Measurements from ENCODE around the gene RGS18.
"Not testable (repeated sequence)": the region's sequence is repeated elsewhere in the genome, so short reads cannot be mapped to it uniquely, and the experiment has no call there.

Gene RGS18

DNA sequence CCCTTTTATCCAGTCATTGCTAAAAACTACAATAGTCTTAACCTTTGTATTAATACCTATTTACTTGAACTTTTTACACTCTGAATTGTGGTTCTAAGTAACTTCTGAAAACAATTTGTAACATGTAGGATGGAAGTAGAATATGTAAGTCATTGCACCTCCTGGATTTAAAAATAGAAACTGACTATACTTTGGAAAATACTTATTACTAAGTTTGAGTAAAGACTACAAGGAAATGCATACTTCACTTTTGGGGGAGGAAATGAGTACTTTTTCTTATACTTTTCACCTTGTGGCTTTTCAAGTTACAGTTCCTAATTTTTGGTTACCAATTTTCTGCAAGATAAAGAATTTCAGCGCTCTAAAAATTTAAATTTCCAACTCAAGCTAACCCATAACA, 8.7 kb downstream of the RGS18 start:
- DNase-seq (ENCODE audit: low read depth) = no peak

DNA sequence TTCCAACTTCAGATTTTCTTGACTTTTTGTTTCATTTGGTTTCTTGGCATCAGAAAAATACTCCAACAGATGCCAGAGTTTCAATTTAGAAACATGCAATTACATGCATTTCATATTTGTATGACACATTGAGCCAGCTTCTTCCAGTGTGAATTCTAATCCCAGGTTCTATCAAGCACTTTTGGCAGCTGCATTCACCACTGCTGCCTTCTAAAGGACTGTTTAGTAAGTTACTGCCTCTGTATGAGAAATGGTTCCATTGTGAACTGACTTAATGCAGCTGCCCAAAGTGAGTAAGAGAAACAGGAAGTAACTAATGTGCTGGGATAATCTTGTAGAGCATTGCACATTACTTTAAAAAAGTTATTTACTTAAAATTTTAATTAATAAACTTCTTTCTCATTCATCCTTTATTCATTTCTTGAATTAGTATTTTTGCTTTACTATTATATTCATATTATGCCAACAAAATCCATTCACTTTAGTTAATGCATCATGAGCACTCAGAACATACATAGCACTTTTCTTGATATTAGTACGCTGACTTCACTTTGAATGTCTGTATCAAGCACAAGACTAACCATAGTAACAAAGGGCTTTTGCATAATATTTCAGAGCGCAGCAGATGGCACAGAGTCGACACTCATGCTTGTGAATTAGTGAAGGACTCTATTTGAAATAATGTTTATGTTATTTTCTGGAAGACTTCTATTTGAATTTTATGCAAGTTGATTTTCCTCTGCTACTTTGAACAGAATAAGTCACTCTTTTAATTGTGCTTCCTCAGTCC, 9.8 kb downstream of the RGS18 start:
- DNase-seq (ENCODE audit: low read depth) = no peak

DNA sequence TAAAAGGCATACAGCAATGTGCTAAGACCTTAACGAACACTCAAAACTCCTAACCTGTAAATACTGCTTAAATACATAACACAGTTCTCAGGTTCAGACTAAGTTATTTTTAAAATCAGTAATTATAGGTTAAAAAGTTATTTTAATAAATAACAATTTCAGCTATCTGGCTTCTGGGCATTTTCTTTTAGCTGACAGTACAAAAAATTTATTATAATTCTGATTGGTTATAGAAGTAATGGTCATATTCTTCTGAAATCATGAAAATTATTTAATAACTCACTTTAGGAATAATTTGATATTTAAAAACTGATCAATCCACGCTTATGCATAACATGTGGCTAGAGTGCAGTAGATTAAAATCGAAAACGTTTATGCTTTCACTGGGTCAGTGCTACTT, 10.7 kb downstream of the RGS18 start:
- DNase-seq (ENCODE audit: low read depth) = no peak

DNA sequence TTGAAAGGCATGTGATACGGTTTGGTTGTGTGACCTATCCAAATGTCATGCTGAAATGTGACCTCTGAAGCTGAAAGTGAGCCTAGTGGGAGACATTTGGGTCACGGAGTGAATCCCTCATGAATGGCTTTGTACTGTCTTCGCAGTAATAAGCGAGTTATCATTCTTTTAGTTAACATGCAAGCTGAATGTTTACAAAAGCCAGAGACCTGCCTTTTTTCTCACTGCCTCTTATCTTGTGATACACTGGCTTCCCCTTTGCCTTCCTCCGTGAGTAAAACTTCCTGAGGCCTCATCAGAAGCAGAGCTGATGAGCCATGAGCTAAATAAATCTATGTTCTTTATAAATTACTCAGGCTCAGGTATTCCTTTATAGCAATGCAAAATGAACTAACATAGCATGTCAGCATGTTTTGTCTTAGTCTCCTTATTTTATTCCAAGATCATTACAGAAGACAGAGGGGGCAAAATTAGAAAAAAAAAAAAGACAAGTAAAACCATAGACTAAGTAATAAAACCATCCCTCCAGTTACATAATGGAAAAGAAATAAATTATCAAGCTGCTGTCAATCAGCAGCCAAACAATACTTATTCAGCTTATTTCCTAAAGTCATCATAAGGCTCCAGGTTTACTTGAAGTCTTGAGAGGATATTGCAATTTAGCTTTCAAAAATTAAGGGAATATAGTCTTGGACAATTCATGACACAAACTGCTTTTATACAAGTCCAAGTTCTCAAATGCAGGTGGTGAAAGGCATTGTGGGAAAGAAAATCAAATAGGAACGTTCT, 12.1 kb downstream of the RGS18 start:
- DNase-seq (ENCODE audit: low read depth) = no peak

DNA sequence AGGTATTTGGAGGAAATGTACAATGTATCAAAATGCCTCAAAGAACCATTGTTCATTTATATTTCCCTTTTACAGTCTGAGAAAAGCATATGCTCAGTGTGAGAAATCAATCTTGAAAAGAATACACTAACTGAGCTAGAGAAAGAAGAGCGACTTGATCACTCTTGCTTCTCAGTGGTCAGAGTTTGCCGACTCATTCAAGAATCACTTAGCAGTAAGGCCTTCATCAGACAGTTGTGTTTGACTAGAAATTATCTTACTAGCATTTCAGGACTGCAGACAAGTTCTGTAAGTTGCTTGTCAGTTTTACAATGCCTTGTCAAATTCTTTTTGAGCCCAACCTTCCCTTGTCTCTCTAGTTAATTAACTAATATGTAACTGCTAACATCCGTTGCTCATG, 12.9 kb downstream of the RGS18 start:
- no peak for DNase-seq (ENCODE audit: low read depth)

DNA sequence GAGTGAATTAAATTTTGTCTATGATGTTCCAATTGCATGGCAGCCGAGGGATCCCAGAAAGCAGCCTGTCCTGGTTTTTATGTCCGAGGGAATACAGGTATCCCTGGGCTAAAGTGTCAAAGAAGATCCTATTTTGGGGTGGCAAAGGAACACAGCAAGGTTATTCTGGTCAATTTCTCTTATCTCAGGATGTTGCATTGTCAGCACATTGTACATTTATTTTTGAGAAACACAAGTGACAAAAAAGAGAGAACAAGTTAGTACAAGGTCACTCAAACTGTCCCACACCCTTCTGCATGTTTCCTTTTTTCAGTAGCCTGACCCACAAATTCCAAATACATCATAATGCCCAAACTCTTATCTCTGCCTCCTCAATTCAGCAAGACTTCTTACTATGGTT, 17.7 kb downstream of the RGS18 start:
- DNase-seq (ENCODE audit: low read depth) = no peak

DNA sequence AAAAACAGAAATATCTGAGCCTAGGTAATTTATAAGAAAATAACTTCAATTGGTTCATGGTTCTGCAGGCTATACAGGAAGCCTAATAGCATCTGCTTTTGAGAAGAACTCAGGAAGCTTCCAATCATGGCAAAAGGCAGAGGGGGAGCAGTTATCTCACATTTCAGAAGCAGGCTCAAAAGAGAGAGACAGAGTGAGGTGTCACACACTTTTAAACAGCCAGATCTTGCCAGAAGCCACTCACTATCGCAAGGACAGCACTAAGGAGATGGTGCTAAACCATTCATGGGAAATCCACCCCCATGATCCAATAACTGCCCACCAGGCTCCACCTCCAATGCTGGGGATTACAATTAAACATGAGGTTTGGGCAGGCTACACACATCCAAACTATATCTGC, 25.5 kb downstream of the RGS18 start:
- no peak for DNase-seq (ENCODE audit: low read depth)

DNA sequence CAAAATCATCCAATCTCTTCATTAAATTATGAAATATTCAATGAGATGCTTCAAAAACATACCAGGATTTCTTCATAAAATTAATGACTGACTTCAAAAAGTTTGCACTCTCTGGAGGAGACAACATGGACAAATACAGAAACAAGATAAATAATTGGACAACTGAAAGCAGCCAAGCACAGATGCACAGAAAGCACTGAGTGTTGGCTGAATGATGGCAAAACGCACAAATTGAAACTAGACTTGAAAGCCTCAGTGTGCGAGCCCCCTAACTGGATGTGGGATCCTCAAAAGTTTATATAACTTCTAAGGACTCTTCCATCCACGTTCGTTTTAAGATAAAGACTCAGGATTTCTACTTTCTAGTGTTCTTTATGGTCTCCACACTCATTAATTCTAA, 27.9 kb downstream of the RGS18 start:
- DNase-seq (ENCODE audit: low read depth) = no peak

DNA sequence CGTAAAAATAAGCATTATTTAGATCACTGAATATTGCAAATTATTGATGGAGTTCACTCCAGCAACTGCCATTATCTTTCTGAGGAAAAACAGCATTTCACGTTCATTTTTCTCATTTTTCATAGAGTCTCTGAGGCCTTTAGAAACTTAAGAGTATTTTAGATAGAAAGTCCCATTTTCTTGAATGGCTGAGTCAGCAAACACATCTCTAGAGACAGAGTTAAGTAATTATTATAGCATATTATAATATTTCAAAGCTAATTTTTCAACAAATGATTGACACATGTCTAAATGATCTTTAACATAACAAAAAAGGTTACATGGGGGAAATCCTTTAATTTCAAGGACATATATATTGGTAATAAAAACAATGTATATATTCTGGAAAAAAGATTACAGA, 31.8 kb downstream of the RGS18 start:
- no peak for DNase-seq (ENCODE audit: low read depth)

DNA sequence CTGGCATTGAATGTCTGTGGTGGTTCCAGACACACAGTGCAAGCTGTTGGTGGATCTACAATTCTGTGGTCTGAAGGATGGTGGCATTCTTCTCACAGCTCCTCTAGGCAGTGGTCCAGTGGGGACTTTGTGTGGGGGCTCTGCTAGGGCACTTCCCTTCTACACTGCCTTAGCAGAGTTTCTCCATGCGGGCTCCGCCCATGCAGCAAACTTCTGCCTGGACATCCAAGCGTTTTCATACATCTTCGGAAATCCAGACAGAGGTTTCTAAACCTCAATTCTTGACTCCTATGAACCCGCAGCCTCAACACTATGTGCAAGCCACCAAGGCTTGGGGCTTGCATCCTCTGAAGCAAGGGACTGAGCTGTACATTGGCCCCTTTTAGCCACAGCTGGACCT, 43.0 kb downstream of the RGS18 start:
- DNase-seq (ENCODE audit: low read depth) = no peak

DNA sequence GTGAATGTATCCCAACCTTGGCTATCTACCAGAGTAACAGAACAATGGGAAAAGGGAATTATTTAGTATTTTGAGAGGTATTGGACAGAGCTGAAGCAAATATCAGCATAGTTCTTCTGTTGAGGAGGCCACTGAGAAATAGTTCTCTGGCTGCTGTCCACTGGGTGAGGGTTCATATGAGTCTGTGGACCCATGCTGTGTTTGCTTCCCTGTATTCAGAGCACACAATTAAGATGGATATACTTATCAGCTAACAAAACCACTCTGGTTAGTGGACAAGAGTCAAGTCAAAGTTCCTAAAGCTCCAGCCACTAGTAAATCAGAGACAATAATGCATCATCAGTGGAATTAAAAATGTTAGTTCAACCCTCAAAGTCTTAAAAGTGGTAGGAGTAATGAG, 66.1 kb downstream of the RGS18 start:
- DNase-seq (ENCODE audit: low read depth) = no peak

DNA sequence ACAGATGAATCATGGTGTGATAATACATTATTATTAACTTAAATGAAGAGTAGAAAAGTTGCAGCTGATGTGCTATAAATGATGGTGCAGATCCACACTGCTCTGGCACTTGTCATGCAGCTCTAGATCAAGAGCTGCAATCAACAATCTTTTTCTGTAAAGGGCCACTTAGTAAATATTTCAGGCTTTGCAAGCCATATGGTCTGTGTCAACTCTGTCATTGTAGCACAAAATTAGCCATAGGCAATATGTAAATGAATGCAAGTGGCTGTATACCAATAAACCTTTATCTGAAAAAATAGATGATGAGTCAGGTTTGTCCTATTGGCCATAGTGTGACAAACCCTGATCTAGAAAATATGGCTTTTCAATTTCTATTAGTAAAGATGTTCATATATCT, 66.6 kb downstream of the RGS18 start:
- no peak for DNase-seq (ENCODE audit: low read depth)

DNA sequence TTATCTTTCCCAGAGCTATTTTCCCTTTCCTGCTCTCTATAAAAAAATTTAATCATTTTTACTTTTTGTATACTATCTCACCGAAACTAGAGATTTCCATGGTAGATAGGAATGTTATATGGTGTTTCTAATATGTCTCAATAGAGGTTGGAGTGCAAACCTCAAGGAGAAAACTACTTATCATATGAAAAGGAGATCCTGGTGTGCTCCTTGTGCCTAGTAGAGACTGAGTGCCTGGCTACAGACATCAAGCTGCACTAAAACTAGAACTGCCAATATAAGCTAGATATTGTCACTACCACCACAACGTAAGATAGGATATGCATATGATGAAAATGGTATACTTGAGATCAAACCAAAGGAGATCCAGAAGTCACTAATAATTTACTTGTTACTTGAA, 67.0 kb downstream of the RGS18 start:
- no peak for DNase-seq (ENCODE audit: low read depth)

DNA sequence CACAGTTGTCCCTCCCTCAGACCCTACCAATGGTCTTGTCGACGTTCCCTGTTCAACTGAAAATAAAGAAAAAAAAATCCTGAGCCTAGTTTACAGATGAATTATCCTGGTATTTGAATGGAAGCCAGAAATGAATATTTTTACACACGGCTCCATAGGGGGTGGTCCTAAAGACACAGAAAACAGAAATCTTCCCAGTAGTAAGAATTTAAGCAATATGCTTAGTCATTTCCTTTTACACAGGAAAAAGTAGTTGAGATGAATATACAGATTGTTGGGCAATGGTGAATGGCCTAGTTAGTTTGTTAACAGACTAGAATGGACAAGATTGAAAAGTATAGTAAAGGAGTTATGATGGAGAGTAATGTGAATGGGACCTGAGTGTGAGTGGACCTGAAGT, 67.4 kb downstream of the RGS18 start:
- no peak for DNase-seq (ENCODE audit: low read depth)

DNA sequence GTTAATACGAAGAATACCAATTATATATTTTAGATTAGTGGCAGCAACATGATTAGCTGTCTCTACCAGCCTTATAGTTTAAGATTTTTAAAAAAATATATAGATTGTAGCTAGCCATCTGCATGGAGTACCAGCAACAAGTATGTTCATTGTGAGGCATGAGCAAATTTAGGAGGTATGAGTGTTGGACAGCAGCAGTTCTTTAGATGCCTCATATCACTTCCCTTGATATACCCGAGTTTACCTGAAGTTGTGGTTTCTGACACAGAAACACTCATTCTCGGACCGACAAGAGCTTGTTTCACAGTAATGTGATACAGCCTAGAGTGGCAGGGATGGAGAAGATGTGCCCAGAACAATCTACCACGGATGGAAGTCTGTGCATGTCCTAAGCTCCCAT, 69.1 kb downstream of the RGS18 start:
- no peak for DNase-seq (ENCODE audit: low read depth)

DNA sequence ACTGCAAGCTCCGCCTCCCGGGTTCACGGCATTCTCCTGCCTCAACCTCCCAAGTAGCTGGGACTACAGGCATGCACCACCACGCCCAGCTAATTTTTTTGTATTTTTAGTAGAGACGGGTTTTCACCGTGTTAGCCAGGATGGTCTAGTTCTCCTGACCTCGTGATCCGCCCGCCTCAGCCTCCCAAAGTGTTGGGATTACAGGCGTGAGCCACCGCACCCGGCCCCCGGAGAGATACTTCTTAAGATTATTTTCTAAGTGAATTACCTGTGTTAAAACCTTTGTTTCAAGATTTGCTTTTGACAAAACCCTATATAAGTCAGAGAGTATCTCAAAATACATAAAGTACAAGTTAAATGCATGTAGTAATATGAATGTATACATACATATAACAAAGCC, 69.7 kb downstream of the RGS18 start:
- DNase-seq (ENCODE audit: low read depth) = not testable (repeated sequence)

DNA sequence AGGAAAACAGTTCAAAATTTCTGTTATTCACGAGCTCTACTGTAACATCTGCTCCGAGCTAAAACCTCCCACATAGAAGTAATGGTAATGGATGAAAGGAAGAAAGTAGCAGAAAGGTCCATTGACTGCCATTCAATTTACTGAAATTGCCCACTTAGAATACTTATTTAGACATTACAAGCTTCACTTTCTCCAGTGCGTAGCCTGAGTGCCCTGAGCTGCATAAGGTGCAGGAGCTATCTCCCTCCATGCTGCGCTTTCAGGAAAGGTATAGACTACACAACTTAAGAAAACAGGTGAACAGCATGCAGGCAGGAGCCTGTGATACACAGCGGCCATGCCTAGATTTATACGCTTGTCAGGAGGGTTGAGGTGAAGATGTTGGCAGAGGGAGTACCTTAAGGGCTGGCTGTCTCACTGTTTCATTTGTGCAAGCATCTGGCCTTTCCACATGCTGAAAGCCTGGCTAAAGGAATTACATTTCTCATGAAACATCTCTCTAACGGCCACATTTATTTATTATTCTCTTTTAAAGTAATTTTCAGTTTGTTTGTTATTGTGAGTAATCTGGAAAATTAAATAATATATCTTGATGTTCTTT, 74.7 kb downstream of the RGS18 start:
- no peak for DNase-seq (ENCODE audit: low read depth)

DNA sequence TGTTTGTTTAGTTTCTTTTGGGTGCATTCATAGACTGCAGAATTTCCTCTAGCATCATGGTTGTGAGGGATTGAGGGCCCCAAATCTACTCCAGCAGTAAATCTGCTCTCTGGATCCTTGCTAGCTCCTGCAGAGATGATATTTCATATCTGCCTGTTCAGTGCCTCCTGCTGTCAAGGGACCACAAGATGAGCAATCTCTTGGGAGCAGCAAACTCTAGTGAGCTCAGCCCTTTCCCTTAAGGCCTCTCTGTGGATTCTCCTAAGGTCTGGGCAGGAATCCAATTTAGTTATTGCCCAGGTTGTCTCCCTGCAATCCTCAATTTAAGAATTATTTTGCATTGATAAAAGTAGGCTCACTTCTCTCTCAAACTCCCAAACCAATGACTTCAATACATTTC, 76.9 kb downstream of the RGS18 start:
- DNase-seq (ENCODE audit: low read depth) = no peak
